ENCODE results near the gene ANXA5.

DNA sequence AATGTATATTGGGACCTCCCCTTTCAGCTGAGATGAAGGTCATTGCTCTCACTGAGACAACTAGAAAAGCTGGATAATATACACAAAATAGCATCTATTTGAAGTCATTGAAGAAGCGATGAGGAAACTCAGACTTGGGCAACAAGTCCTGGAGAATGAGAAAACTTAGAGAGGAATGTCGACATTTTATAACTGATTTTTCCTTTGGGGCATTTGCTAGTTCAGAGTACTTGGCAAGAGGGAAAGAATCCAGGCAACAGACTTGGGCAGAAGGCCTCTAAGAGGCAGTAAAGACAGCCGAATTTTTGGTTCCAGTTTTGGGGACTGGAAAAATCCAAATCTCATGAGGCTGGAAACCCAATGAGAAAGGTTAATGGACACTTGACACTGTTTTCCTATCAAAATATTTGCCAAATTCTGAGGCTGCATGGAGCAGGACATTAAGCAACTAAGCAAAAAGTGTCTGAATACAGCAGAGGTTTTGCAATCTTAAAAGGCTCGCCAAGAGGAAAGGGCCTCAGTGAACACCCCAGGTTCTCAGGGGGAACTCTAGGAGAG lies 21.0 kb upstream of the ANXA5 start:
- no peak for TF ChIP-seq CTCF (conservative IDR thresholded peaks at IDR 0.05; ENCODE audit: low read depth, low read length)
- TF ChIP-seq EZH2 (IDR thresholded peaks at IDR 0.05; ENCODE audit: low read length, unreplicated experiment) = no peak
- no peak for TF ChIP-seq EZH2phosphoT487 (IDR thresholded peaks at IDR 0.05; ENCODE audit: borderline replicate concordance, low read length)

Data from PC-3 (cell line).